ENCODE results near the gene IL6R.
"Not testable (repeated sequence)": the region's sequence is repeated elsewhere in the genome, so short reads cannot be mapped to it uniquely, and the experiment has no call there.

The IL6R gene

DNA sequence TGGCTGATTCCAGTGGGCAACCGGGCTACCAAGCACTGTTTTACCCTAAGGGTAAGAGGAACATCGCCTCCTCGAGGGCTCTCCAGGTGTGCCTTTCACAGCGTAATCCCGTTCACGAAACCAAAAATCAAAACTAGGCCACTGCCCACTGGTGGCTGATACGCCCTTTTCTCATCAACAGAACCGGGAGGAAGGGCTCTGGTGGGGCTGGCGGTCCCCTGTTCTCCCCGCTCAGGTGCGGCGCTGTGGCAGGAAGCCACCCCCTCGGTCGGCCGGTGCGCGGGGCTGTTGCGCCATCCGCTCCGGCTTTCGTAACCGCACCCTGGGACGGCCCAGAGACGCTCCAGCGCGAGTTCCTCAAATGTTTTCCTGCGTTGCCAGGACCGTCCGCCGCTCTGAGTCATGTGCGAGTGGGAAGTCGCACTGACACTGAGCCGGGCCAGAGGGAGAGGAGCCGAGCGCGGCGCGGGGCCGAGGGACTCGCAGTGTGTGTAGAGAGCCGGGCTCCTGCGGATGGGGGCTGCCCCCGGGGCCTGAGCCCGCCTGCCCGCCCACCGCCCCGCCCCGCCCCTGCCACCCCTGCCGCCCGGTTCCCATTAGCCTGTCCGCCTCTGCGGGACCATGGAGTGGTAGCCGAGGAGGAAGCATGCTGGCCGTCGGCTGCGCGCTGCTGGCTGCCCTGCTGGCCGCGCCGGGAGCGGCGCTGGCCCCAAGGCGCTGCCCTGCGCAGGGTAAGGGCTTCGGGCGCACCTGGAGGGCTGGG, at the start of gene IL6R:
Gene IL6R (plus strand): TSS at position 360 of the 763 bp plus-strand sequence. CDS start 287 bp downstream, at position 647.
- DNase-seq (ENCODE audit: low spot score) = peak; percentile 90

DNA sequence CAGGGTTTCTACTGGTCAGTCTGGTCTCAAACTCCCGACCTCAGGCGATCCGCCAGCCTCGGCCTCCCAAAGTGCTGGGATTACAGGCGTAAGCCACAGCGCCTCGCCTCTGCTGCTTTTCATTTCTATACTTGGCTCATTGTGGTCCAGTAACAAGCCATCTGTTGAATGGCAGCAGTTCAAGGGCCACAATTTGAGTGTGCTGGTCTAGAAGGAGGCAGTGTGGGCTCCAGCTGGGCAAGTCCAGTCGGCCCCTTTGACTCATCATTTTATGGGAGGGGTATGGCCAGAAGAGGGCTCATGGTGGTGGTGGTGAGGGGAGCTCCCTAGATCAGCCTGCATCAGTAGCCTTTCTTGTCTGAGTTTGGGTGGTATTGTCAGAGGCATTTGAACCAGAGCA, 46.6 kb upstream of the IL6R start:
- no peak for DNase-seq (ENCODE audit: low spot score)

DNA sequence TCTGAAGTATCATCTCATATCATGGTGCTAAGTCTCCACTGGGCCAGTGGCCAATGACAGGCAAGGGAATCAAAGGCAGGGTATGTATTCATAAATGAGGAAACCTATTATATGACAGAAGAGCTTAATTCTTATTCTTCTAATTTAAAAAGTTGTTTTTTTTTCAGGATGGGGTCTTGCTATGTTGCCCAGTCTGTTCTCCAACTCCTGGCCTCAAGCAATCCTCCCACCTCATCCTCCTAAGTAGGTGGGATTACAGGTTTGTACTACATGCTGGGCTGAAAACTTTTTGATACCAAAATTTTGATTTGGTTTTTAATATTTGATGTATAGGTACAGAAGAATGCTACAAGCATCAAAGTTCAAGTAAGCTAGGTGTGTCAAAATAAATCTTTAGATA, 44.9 kb upstream of the IL6R start:
- no peak for DNase-seq (ENCODE audit: low spot score)

DNA sequence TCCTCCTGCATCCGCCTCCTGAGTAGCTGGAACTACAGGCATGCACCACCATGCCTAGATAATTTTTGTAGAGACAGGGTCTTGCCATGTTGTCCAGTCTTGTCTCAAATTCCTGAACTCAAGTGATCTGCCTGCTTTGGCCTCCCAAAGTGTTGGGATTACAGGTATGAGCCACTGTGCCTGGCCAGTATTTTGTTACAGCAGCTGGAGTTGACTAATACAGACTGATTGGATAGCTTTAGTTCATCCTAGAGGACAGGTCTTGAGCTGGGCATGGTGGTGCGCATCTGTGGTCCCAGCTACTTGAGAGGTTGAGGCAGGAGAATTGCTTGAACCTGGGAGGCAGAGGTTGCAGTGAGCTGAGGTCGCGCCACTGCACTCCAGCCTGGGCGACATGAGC, 44.3 kb upstream of the IL6R start:
- not testable (repeated sequence) for DNase-seq (ENCODE audit: low spot score)

DNA sequence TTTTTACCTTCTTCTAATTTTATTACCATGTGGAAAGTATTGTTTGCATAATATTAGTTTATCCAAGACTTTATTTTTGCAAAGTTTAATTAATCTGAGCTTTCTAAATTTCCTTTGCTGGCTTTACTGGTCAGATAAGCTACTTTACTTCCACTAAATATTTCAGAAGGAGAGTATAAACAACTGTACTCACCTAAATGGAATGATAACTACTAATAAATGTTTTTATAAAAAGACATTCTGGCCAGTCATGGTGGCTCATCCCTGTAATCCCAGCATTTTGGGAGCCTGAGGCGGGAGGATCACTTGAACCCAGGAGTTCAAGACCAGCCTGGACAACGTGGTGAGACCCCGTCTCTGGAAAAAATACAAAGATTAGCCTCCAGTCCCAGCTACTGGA, 43.8 kb upstream of the IL6R start:
- no peak for DNase-seq (ENCODE audit: low spot score)

DNA sequence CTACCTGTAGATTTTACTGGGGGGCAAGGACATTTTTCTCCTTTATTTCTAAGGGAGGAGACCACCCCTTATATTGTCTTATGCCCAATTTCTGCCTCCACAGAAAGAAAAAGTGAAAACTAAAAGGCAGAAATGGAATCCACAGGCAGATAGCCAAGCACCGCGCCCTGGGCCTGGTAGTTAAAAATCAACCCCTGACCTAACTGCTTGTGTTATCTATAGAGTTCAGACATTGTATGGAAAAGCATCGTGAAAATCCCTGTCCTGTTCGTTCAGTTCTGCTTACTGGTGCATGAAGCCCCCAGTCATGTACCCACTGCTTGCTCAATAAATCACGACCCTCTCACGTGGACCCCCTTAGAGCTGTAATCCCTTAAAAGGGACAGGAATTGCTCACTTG, 33.7 kb upstream of the IL6R start:
- DNase-seq (ENCODE audit: low spot score) = no peak

DNA sequence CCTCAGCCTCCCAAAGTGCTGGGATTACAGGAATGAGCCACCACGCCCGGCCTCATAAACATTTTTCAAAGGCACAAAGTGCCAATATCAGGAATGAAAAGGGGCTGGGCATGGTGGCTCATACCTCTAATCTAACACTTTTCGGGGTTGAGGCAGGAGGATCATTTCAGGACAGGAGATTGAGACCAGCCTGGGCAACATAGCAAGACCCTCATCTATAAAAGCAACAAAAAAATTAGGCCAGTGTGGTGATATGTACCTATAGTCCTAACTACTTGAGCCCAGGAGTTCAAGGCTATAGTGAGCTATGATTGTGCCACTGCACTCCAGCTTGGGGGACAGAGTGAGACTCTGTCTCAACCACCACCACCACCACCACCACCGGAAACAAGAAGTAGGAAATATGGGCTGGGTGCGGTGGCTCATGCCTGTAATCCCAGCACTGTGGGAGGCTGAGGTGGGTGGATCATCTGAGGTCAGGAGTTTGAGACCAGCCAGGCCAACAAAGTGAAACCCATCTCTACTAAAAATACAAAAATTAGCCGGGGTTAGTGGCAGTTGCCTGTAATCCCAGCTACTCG, 31.3 kb upstream of the IL6R start:
- not testable (repeated sequence) for DNase-seq (ENCODE audit: low spot score)

DNA sequence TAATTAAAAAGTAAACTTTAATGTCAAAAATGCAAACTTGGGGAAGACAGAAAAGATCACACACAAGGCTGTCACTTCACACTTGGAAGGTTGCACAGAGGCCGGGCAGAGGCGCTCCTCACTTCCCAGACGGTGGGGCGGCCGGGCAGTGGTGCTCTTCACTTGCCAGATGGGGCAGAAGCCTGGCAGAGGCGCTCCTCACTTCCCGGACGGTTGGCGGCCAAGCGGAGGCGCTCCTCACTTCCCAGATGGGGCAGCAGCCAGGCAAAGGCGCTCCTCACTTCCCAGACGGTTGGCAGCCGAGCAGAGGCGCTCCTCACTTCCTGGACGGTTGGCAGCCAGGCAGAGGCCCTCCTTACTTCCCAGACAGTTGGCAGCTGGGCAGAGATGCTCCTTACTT, 25.8 kb upstream of the IL6R start:
- no peak for DNase-seq (ENCODE audit: low spot score)

DNA sequence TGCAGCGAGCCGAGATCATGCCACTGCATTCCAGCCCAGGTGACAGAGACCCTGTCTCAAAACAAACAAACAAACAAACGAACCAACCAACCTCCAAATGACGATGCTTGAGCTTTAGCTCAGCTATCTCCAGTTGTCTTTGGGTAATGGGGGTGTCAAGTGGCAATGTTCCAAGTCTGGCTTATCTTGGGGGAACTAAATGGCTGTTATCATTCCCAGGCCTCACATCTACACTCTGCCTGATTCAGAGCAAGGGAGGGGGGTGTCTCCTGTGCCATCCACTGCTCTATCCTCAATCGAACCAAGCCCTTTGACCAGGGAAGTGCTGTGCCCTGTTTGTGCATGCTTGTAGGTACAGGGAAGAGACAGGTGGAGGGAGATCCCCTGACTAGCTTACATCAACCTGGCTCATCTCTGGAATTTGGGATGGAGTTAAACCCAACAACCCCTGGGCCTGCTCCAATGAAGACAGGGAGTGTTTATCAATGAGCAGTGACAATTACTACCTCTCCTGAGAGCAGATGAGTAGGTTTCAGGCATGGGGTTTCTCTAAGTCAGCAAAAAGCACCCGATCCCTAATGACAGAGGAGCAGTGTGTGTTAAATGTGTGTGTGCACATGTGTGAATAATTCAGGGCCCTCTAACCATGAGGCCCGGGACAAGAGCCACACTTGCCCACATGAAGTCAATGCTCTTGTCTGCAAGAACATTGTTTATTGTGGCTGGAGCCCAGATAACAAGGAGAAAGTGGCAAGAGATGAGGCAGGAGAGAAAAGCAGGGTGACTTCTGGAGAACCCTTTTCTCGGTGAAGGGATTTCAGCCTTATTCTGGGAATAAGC, 20.3 kb upstream of the IL6R start:
- no peak for DNase-seq (ENCODE audit: low spot score)

DNA sequence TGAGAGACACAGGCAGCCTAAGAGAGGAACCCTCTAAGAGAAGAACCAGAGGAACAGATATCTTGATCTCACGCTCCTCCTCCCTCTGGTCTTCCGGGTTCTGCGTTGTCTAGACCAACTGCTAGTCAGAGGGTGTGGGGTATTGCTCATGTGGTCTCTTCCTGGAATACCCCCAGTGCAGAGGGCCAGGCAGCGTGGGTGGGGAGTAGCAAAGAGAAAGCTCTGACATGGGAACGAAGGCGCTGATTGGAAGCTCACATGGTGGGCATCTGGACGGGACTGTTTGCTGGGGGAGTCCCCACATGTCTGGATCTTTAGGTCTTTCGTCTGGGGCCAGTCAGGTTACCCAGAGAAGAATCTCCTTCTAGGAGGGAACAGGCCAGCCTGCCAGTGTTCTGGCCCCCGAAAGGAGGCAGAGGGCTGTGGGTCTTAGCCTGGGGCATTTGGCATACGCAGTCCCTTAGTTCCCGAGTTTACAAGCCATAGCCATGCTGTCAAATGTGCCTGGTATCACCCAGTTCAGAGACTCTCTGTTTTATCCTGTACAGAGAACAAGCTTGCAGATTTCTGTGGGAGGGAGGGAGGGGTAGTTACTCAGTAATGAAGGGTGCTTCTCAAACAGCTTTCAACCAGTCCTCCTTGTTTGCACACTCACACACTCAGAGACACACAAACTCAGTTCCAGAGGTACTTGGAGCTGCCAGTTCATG, 18.3 kb upstream of the IL6R start:
- DNase-seq (ENCODE audit: low spot score) = no peak

DNA sequence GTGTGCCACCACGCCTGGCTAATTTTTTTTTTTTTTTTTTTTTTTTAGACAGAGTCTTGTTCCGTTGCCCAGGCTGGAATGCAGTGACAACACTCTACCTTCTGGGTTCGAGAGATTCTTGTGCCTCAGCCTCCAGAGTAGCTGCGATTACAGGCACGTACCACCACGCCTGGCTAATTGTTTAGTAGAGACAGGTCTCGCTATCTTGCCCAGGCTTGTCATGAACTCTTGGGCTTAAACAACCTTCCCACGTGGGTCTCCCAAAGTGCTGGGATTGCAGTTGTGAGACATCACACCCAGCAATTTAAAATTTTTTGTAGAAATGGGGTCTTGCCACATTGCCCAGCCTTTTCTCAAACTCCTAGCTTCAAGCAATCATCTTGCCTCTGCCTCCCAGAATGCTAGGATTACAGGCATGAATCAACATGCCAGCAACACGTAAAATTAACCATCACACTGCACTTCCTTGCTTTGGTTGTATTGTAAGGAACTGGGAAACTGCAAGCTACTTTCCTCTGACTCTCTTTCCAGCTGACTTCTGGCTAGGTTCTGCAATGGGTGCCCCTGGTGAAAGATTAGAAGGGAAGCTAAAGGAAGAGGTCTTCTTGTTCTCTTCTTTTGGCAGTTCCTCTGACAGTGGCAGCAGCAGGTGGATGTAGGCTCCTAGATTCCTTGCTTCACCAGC, 13.9 kb upstream of the IL6R start:
- no peak for DNase-seq (ENCODE audit: low spot score)

DNA sequence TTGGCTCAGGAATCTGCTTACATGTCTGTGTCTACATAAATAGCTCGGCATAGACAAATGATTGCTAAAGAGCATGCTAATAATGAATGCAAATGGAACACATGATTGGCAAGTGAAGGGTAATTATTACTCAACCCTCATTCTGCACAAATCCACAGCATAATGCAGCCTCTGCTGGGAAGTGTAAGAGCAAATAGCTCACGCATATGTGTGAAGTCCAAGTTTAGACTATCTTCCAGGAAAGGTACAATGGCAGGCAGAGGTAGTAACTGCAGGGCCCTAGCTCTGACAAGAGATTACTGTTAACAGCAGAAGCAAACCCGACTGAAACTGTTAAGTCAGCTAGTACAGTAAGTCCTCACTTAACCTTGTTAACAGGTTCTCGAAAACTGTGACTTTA, 7.0 kb upstream of the IL6R start:
- DNase-seq (ENCODE audit: low spot score) = no peak

DNA sequence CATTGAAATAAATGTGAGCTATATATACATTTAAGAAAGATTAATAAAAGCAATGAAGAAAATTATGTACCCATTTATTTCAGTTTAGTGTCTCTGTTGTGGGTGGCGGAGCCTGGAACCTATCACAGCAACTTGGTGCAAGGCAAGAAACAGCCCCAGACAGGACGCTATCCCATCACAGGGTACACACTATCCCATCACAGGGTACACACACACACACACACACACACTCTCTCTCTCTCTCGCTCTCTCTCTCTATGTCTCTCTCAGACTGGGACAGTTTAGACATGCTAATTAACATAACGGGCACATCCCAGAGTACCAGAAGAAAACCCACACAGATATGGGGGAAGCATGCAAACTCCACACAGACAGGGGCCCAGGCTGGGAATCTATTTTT, 6.5 kb upstream of the IL6R start:
- DNase-seq (ENCODE audit: low spot score) = no peak

DNA sequence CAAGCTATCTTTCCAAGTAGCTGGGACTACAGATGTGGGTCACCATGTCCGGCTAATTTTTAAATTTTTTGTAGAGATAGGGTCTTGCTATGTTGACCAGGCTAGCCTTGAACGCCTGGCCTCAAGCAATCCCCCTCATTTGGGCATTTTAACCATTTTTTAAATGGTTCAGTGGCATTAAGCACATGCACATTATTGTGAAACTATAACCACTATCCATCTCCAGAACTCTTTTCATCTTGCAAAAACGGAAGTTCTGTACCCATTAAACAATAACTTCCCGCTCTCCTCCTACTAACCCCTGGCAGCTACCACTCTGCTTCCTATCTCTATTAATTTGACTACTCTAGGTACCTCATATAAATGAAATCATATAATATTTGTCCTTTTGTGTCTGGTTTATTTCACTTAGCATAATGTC, 4.8 kb upstream of the IL6R start:
- DNase-seq (ENCODE audit: low spot score) = no peak

DNA sequence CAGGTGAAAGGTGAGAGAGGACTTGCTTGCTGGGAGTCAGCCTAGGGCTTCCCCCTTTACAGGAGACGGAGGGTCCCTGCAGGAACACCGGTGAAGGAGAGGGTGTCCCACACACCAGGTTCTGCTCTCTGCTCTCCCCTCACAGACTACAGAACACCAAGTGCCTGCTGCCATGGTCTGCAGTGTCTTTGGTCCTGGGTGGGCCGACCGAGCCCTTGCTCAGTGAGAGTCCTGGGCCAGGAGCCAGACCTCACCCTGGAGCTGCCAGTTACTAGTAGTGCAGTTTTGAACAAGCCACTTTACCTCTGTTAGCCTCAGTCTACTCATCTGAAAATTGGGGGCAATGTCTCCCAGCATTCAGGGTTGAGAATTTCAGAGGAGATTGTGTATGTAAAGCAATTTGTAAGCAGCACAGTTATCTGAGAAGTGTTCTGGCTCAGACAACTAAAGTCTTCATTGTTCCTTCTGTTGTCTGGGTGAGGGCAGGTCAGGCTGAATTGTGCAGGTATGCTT, 2.7 kb upstream of the IL6R start:
- no peak for DNase-seq (ENCODE audit: low spot score)

DNA sequence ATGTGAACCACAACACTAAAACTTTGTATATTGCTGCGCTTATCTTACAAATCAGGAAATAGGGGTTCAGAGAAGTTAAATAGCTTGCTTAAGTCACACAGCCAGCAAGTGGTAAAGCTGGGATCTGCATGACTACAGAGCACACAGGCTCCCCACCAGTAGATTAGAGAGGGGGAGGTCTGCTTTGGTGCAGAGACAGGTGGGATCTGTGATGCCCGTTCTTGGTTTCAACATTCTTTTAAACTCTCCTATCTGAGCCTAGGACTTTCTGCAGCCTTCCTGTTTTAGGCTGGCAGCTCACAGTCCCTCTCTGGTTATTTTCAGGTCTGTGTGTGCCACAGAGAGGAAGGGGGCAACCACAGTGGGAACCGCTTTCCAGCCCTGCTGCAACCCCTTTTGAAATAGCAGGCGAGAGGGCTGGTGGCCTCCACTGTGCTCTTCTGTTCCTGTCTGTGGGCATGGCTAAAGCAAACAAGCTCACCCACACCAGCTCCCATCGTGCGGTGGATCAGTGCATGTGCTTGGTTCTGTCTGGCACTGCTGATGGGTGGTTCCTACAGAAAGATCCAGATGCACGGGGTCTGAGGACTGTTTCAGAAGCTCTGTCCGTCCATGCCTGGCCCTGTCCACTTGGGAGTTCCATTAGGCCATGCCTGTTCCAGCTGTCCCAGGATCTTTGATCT, 1.7 kb upstream of the IL6R start:
- DNase-seq (ENCODE audit: low spot score) = no peak

DNA sequence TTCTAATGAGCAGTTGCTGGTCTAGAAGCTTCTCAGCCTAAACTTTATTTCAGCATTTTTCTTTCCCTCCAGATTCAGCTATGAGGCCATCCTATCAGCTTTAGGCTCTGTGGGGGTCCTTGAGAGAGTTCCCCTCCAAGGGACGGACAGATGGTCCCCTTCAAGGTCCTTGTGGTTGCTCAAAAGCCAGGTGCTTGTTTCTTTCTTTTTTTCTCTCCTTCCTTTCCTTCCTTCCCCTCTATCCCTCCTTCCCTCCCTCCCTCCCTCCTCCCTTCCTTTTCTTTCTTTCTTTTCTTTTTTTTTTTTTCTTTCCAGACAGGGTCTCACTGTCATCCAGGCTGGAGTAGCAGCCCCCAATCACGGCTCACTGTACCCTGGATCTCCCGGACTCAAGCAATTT, 1.2 kb upstream of the IL6R start:
- DNase-seq (ENCODE audit: low spot score) = no peak

DNA sequence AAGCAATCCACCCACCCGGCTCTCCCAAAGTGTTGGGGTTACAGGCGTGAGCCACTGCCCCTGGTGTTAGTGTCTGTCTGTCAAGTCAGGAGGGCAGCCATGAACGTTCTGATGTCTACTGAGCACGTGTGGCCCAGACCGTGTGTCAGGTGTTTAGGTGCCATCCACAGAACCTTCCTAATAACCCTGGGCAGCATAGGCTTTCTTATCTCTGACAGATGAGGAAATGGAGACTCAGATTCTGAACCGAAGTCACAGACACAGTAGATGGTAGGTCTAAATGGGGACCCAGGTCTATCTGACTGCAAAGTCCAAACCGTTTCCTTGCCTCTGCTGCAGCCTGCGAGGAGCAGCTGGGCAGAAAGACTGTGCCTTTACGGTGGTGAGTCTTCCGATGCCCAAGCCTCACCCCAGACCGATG, 622 bp upstream of the IL6R start:
- no peak for DNase-seq (ENCODE audit: low spot score)

DNA sequence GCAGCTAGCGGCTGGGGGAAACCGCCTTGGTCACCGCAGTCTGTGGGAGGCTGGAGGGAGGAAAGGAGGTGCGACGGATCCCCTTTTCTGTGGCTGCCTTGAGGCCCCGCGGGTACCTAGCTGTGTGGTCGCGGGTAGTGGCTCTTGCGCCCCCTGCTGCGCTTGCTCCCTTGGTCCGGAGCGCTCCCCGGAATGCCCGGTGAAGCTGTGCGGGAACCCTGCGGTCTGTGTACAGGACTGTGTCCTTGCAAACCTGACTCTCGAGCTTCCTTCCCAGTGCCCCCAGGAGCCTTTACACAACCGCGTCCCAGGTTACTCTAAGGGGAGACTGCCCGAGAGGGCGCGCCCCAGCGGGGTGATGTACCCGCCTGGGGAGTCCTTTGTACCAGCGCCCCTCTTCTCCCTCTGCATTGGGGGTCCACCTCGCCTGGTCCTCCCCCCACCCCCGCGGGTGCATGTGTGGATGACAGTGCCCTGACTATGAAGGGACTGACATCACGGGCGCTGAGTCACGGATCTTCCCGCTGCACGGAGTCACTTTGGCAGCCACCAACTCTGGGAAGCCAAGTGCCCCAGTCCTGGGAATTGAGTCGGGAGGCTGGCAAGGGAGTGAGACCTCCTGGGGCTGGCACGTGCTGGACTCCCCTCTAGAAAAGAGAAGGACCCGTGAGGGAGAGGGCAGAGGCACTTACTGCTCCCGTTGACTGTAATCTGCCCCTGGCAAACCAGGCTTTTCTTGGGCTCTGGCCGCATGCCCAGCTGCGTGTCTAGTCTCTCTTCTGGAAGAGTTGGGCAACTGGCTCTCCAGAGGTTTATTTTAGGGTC, 816 bp downstream of the IL6R start:
- peak; percentile 58 for DNase-seq (ENCODE audit: low spot score)

DNA sequence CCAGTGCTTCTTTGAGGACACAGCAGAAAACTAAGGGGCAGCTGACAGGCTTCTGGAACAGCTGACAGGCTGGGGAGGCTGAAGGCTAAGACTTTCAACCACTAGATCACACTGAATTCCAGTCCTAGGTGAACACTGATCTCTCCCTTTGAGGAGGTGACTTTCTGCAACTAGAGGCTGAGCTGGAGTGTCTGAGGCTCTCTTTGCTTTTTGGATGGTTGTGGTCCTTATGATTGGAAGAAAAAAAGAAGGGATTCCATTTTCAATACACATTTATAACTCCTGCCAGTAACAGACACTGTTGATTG, 1.4 kb downstream of the IL6R start:
- DNase-seq (ENCODE audit: low spot score) = no peak

DNA sequence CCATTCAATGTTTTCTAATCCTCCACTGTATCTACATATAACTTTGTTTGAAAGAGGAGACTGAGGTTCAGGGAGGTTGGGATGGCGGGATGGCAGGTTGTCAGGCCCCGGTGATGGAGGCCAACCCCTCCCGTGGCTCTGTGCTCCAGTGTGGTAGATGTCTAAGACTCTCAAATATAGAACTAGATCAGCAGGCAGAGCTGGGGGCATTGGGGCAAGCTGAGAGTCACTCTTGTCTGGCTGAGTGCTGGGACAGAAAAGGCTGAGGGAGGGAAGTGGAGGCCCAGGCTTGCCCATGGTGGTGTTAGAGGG, 1.7 kb downstream of the IL6R start:
- no peak for DNase-seq (ENCODE audit: low spot score)
